ENCODE measurements around the gene SMARCAL1. TPM values are rescaled to one million over a fixed set of nuclear protein-coding genes. Genes with fewer than 3 reads are reported as not detected.
A peak's percentile ranks its signal among the peaks of the same experiment; 100 is the strongest.

The SMARCAL1 gene
- total RNA-seq, 1 donor from 2014 or later, result 33.0 TPM

GRCh38 chr2:216369821-216370220 is 42.5 kb upstream of the SMARCAL1 start:
- Mint-ChIP-seq H3K9me3 (no peaks in the 10 kb centered on the region), H3K27ac (no peak overlapping the region), H3K36me3 (no peaks in the 10 kb centered on the region), H3K4me3 (no peak overlapping the region), H3K27me3 (ENCODE audit: low read depth) (peaks cover 92% of the 10 kb centered on the region), H3K4me1 (peaks cover 10% of the 10 kb centered on the region)
- TF ChIP-seq CTCF (IDR thresholded peaks at IDR 0.05; ENCODE audit: unreplicated experiment), result no peak
- no peak for DNase-seq (ENCODE audit: low spot score in 2 of 2, unreplicated experiment in 2 of 2)

- Mint-ChIP-seq H3K36me3 (no peaks in the 10 kb centered on the region), H3K27ac (no peak overlapping the region)
Observed at GRCh38 chr2:216370961-216371712, 41.1 kb upstream of the SMARCAL1 start.

GRCh38 chr2:216371721-216372702 is 40.3 kb upstream of the SMARCAL1 start, which contains the start of gene MARCHF4:
MARCHF4 (minus strand) TSS chr2:216372483; CDS start chr2:216370260, 2,223 bp downstream.
- Mint-ChIP-seq H3K27me3 (ENCODE audit: low read depth) (peaks cover 86% of the 10 kb centered on the region), H3K4me3 (peak within 1 kb of the TSS; percentile 54), H3K9me3 (no peaks in the 10 kb centered on the region), H3K27ac (no peak within 1 kb of the TSS), H3K36me3 (no peaks in the 10 kb centered on the region), H3K4me1 (peaks cover 10% of the 10 kb centered on the region)
- TF ChIP-seq CTCF (IDR thresholded peaks at IDR 0.05; ENCODE audit: unreplicated experiment), result no peak
- DNase-seq (ENCODE audit: low spot score in 2 of 2, unreplicated experiment in 2 of 2), result peak; percentile 82 to 97

More at GRCh38 chr2:216370961-216371712, 41.1 kb upstream of the SMARCAL1 start:
- no peak for TF ChIP-seq CTCF (IDR thresholded peaks at IDR 0.05; ENCODE audit: unreplicated experiment)
- Mint-ChIP-seq H3K9me3 (no peaks in the 10 kb centered on the region), H3K4me1 (peaks cover 10% of the 10 kb centered on the region), H3K4me3 (peak overlapping the region; percentile 38), H3K27me3 (ENCODE audit: low read depth) (peaks cover 89% of the 10 kb centered on the region)
- no peak for DNase-seq (ENCODE audit: low spot score in 2 of 2, unreplicated experiment in 2 of 2)

- Mint-ChIP-seq H3K4me3 (no peak overlapping the region), H3K27ac (no peak overlapping the region), H3K9me3 (no peaks in the 10 kb centered on the region), H3K36me3 (no peaks in the 10 kb centered on the region), H3K4me1 (peaks cover 10% of the 10 kb centered on the region), H3K27me3 (ENCODE audit: low read depth) (peaks cover 86% of the 10 kb centered on the region)
- no peak for DNase-seq (ENCODE audit: low spot score in 2 of 2, unreplicated experiment in 2 of 2)
- no peak for TF ChIP-seq CTCF (IDR thresholded peaks at IDR 0.05; ENCODE audit: unreplicated experiment)
Observed at GRCh38 chr2:216372761-216373291, 39.5 kb upstream of the SMARCAL1 start.

GRCh38 chr2:216373896-216374295 is 38.4 kb upstream of the SMARCAL1 start:
- DNase-seq (ENCODE audit: low spot score in 2 of 2, unreplicated experiment in 2 of 2), result no peak
- H3K9me3 Mint-ChIP-seq, result no peaks in the 10 kb centered on the region
- H3K4me3 Mint-ChIP-seq, result no peak overlapping the region
- peaks cover 86% of the 10 kb centered on the region for H3K27me3 Mint-ChIP-seq (ENCODE audit: low read depth)
- H3K4me1 Mint-ChIP-seq, result peaks cover 10% of the 10 kb centered on the region
- H3K27ac Mint-ChIP-seq, result no peak overlapping the region
- no peak for TF ChIP-seq CTCF (IDR thresholded peaks at IDR 0.05; ENCODE audit: unreplicated experiment)
- H3K36me3 Mint-ChIP-seq, result no peaks in the 10 kb centered on the region

Measured in mesothelial cell of epicardium (in vitro differentiated cells).